H9 (cell line): ENCODE measurements around the gene SMAD7. TPM values are rescaled to one million over a fixed set of nuclear protein-coding genes. Genes with fewer than 3 reads are reported as not detected.

Experiments used
- DNase-seq: peaks from one replicate; pipeline ENCODE4 v3.0.0-alpha.2; 2017
- H2AFZ ChIP-seq: one replicate; pipeline ENCODE4 v1.6.1; 2013; ENCODE audit warnings: mild to moderate bottlenecking, low read length, control low read depth, moderate library complexity
- H2AK5ac ChIP-seq: 2 replicates; pipeline ENCODE4 v1.6.1; 2013; ENCODE audit warnings: low read length, control low read depth, mixed read lengths; ENCODE audit not compliant: insufficient read length
- H2BK120ac ChIP-seq: one replicate; pipeline ENCODE4 v1.6.1; 2013; ENCODE audit warnings: low read depth, mild to moderate bottlenecking, low read length, control low read depth, inconsistent platforms; ENCODE audit not compliant: poor library complexity, severe bottlenecking
- H2BK12ac ChIP-seq: 2 replicates; pipeline ENCODE4 v1.6.1; 2013; ENCODE audit warnings: low read length, control low read depth, mixed read lengths, low read depth; ENCODE audit not compliant: insufficient read length
- H2BK15ac ChIP-seq: 2 replicates; pipeline ENCODE4 v1.6.1; 2013; ENCODE audit warnings: low read depth, low read length, control low read depth
- H2BK20ac ChIP-seq: one replicate; pipeline ENCODE4 v1.6.1; 2013; ENCODE audit warnings: low read depth, mild to moderate bottlenecking, low read length, control low read depth, inconsistent platforms; ENCODE audit not compliant: poor library complexity, severe bottlenecking
- H2BK5ac ChIP-seq: 2 replicates; pipeline ENCODE4 v1.6.1; 2013; ENCODE audit warnings: low read length, control low read depth, mixed read lengths; ENCODE audit not compliant: insufficient read length
- H3K14ac ChIP-seq: 2 replicates; pipeline ENCODE4 v1.6.1; 2013; ENCODE audit warnings: low read length, control low read depth; ENCODE audit not compliant: insufficient read depth
- H3K18ac ChIP-seq: 2 replicates; pipeline ENCODE4 v1.6.1; 2013; ENCODE audit warnings: low read depth, mild to moderate bottlenecking, mixed read lengths, low read length, control low read depth; ENCODE audit not compliant: insufficient read length
- H3K23ac ChIP-seq: 2 replicates; pipeline ENCODE4 v1.6.1; 2013; ENCODE audit warnings: low read length, control low read depth, mixed read lengths, low read depth; ENCODE audit not compliant: insufficient read length
- H3K23me2 ChIP-seq: 2 replicates; pipeline ENCODE4 v1.6.1; 2013; ENCODE audit warnings: low read depth, mild to moderate bottlenecking, mixed read lengths, low read length, control low read depth; ENCODE audit not compliant: insufficient read length, poor library complexity, severe bottlenecking
- H3K27ac ChIP-seq: 2 replicates; pipeline ENCODE4 v1.5.1; 2013; ENCODE audit warnings: low read length, control low read depth, mixed read lengths, low read depth; ENCODE audit not compliant: insufficient read length
- H3K27me3 ChIP-seq: 2 replicates; pipeline ENCODE4 v1.6.1; 2013; ENCODE audit warnings: low read length, control low read depth, inconsistent platforms; ENCODE audit not compliant: insufficient read depth
- H3K4ac ChIP-seq: 2 replicates; pipeline ENCODE4 v1.6.1; 2013; ENCODE audit warnings: low read depth, mild to moderate bottlenecking, control low read depth, inconsistent platforms, low read length, moderate library complexity
- H3K4me1 ChIP-seq: 2 replicates; pipeline ENCODE4 v1.6.1; 2013; ENCODE audit warnings: low read length, control low read depth, inconsistent platforms; ENCODE audit not compliant: insufficient read depth
- H3K4me2 ChIP-seq: 2 replicates; pipeline ENCODE4 v1.6.1; 2013; ENCODE audit warnings: low read length, control low read depth, mixed read lengths; ENCODE audit not compliant: insufficient read length, insufficient read depth
- H3K56ac ChIP-seq: 2 replicates; pipeline ENCODE4 v1.6.1; 2013; ENCODE audit warnings: low read depth, mild to moderate bottlenecking, mixed read lengths, low read length, control low read depth; ENCODE audit not compliant: insufficient read length
- H3K79me1 ChIP-seq: 2 replicates; pipeline ENCODE4 v1.6.1; 2013; ENCODE audit warnings: low read depth, mild to moderate bottlenecking, moderate library complexity, low read length, control low read depth, inconsistent platforms; ENCODE audit not compliant: insufficient read depth, poor library complexity, severe bottlenecking
- H3K79me2 ChIP-seq: 2 replicates; pipeline ENCODE4 v1.6.1; 2013; ENCODE audit warnings: low read length, control low read depth, inconsistent platforms; ENCODE audit not compliant: insufficient read depth
- H3K9ac ChIP-seq: 2 replicates; pipeline ENCODE4 v1.6.1; 2013; ENCODE audit warnings: low read length, control low read depth, mixed read lengths; ENCODE audit not compliant: insufficient read length; ENCODE audit errors: extremely low read depth
- H3K9me3 ChIP-seq: one replicate; pipeline ENCODE4 v1.6.1; 2013; ENCODE audit warnings: low read depth, low read length, inconsistent platforms; ENCODE audit not compliant: control insufficient read depth
- H3T11ph ChIP-seq: one replicate; pipeline ENCODE4 v1.6.1; 2013; ENCODE audit warnings: mild to moderate bottlenecking, low read length, control low read depth, inconsistent platforms
- H4K20me1 ChIP-seq: one replicate; pipeline ENCODE4 v1.6.1; 2013; ENCODE audit not compliant: control insufficient read depth, insufficient read length, insufficient read depth
- H4K5ac ChIP-seq: 2 replicates; pipeline ENCODE4 v1.6.1; 2013; ENCODE audit warnings: low read depth, mild to moderate bottlenecking, mixed read lengths, low read length, control low read depth; ENCODE audit not compliant: insufficient read length
- H4K8ac ChIP-seq: replicated peaks from 2 replicates; pipeline ENCODE4 v1.6.1; 2013; ENCODE audit warnings: low read length, control low read depth, mixed read lengths, low read depth; ENCODE audit not compliant: insufficient read length
- H4K91ac ChIP-seq: 2 replicates; pipeline ENCODE4 v1.6.1; 2013; ENCODE audit warnings: low read depth, mild to moderate bottlenecking, moderate library complexity, mixed read lengths, low read length, control low read depth; ENCODE audit not compliant: insufficient read length
- H3K27ac Mint-ChIP-seq, 3 experiments: 2 replicates in 2 of 3; 3 replicates in 1 of 3; pipeline ENCODE4 v1.8.0; 2020 to 2021; ENCODE audit warnings: mixed read lengths in 3 of 3, mild to moderate bottlenecking in 1 of 3, moderate library complexity in 1 of 3
- H3K27me3 Mint-ChIP-seq: 2 replicates; pipeline ENCODE4 v1.8.0; 2021; ENCODE audit warnings: low read depth, mild to moderate bottlenecking, moderate library complexity, mixed read lengths
- H3K36me3 Mint-ChIP-seq, 3 experiments: 2 replicates in 2 of 3; 3 replicates in 1 of 3; pipeline ENCODE4 v1.8.0; 2020 to 2021; ENCODE audit warnings: low read depth in 3 of 3, mixed read lengths in 3 of 3; ENCODE audit not compliant: insufficient read depth in 1 of 3
- H3K4me1 Mint-ChIP-seq, 2 experiments: 2 replicates each; pipeline ENCODE4 v1.8.0; 2020; ENCODE audit warnings: mixed read lengths in 2 of 2
- H3K4me3 Mint-ChIP-seq, 2 experiments: 2 replicates in 1 of 2; 3 replicates in 1 of 2; pipeline ENCODE4 v1.8.0; 2020 to 2021; ENCODE audit warnings: mild to moderate bottlenecking in 2 of 2, mixed read lengths in 2 of 2, moderate library complexity in 1 of 2
- H3K9me3 Mint-ChIP-seq, 2 experiments: 2 replicates in 1 of 2; 3 replicates in 1 of 2; pipeline ENCODE4 v1.8.0; 2020; ENCODE audit warnings: mild to moderate bottlenecking in 2 of 2, mixed read lengths in 2 of 2, moderate library complexity in 1 of 2
- CTCF ChIP-seq: fragments of 200-600 bp; sonication (generic); conservative IDR thresholded peaks from 3 replicates; pipeline ENCODE4 v1.8.0; 2021; ENCODE audit warnings: antibody characterized with exemption, mild to moderate bottlenecking
- WGBS: extraction: QIAGEN DNeasy Blood & Tissue Kit; methylation state at CpG from one replicate; pipeline ENCODE4 v1.1.7; 2013; ENCODE audit warnings: missing lambda C conversion rate, low lambda C conversion rate, mixed read lengths; ENCODE audit not compliant: insufficient read length; ENCODE audit errors: extremely low coverage; 5-methylcytosine and 5-hydroxymethylcytosine counted together
- total RNA-seq: library from RNA; stranded (reverse); gene quantifications from 2 replicates; pipeline ENCODE4 v1.2.1, GENCODE V29; 2021

The SMAD7 gene
- total RNA-seq, 1 experiment from 2014 or later, result 27.7 TPM

GRCh38 chr18:48985161-48985560 lies 34.4 kb upstream of the SMAD7 start:
- no peak overlapping the region for H4K5ac ChIP-seq
- H3K18ac ChIP-seq, result no peak overlapping the region
- WGBS, result no CpG with 5 or more reads among the region's 3 CpGs
- no peak for DNase-seq
- no peak overlapping the region for H3K56ac ChIP-seq
- no peak overlapping the region for H3K23ac ChIP-seq
- H3T11ph ChIP-seq, result no peak overlapping the region
- H2BK12ac ChIP-seq, result no peak overlapping the region
- no peaks in the 10 kb centered on the region for H3K27me3 ChIP-seq
- no peak overlapping the region for H3K4ac ChIP-seq
- H3K36me3 Mint-ChIP-seq, result no peaks in the 10 kb centered on the region; a peak in 1 of 7 replicates
- no peak overlapping the region for H2AFZ ChIP-seq
- H3K27ac ChIP-seq, result no peak overlapping the region
- H2BK15ac ChIP-seq, result no peak overlapping the region
- H2BK20ac ChIP-seq, result no peak overlapping the region
- no peak overlapping the region for H2BK5ac ChIP-seq
- H4K8ac ChIP-seq, result no peak overlapping the region
- H3K27ac Mint-ChIP-seq, result no peak overlapping the region
- H3K4me3 Mint-ChIP-seq, result no peak overlapping the region
- H3K79me2 ChIP-seq, result no peaks in the 10 kb centered on the region
- no peaks in the 10 kb centered on the region for H3K9me3 ChIP-seq
- H3K9ac ChIP-seq, result no peak overlapping the region
- peaks cover 0 to 2% of the 10 kb centered on the region in 2 experiments; a peak in 2 of 5 replicates for H3K9me3 Mint-ChIP-seq
- no peak overlapping the region for H2BK120ac ChIP-seq
- H4K20me1 ChIP-seq, result no peaks in the 10 kb centered on the region
- no peak overlapping the region for H2AK5ac ChIP-seq
- no peaks in the 10 kb centered on the region; the same call in 1 of the 2 replicates for H3K27me3 Mint-ChIP-seq
- H4K91ac ChIP-seq, result no peak overlapping the region
- H3K4me1 Mint-ChIP-seq, result peaks cover 34 to 36% of the 10 kb centered on the region in 2 experiments
- H3K23me2 ChIP-seq, result no peaks in the 10 kb centered on the region
- no peaks in the 10 kb centered on the region for H3K79me1 ChIP-seq
- peaks cover 4% of the 10 kb centered on the region; the same call in 1 of the 2 replicates for H3K4me1 ChIP-seq
- no peak overlapping the region for H3K4me2 ChIP-seq
- no peak overlapping the region for H3K14ac ChIP-seq
- TF ChIP-seq CTCF, result no peak
